Measurements from ENCODE around the gene CHMP1A.
"Not testable (repeated sequence)": the region's sequence is repeated elsewhere in the genome, so short reads cannot be mapped to it uniquely, and the experiment has no call there.

The CHMP1A gene

DNA sequence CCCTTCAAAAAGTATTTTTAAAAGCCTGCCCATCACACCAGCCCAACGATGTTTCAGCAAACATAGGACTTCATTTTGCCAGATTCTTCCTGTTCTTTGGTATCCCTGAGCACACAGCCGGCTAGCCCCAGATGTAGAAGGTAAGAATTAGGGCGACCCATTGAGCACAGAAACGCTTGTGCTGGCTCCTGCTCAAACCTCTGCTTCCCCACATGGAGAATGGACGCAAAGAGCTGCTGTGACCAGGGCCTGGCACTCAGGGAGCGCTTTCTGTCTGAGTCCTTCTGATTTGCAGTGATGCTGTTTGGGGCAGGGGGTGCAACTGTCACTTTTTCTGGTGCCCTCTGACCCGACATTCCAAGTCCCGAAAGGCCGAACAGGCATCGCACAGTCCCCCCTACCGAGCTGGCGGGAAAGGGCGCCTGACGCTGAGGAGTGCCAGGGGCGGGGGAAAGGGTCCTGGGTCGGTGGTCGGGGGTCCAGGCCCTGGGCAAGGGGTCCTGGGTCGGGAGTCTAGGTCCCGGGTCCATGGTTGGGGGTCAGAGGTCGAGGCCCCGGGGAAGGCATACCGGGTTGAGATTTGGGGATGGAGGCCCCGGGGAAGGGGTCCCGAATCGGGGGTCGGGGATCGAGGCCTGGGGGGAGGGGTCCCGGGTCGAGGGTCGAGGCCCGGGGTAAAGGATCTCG lies 930 bp downstream of the CHMP1A start:
- DNase-seq, result no peak

- DNase-seq, result no peak
Observed at GRCh38 chr16:89655062-89655643, 2.4 kb downstream of the CHMP1A start.

DNA sequence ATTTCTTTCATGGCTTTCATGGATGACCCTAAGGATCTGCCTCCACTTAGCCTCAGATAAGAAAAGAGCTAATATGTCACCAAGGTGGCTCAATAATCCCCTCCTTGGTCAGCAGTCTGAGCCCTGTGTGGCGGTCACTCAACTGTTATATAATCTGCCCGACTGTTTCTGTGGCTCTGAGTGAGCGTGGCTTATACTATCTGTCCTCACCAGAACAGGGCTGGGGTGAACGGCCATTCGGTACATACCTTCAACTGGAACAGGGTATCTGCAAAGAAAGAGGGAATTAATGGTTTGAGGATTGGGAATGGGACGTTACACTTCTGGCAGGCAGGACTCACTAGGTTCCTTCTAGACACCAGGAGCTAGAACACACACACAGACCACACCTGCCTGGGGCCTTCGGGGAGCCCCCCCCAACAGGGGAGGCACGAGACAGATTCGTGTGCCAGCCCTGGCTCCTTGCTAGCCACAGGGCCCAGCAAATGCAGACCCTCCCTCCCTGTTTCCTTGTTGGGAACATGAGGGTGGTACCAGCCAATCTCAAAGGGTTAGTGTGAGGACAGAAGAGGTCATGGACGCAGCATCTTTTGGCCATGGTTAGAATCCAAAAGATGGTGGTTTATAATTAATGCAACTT lies 3.7 kb downstream of the CHMP1A start:
- no peak for DNase-seq

DNA sequence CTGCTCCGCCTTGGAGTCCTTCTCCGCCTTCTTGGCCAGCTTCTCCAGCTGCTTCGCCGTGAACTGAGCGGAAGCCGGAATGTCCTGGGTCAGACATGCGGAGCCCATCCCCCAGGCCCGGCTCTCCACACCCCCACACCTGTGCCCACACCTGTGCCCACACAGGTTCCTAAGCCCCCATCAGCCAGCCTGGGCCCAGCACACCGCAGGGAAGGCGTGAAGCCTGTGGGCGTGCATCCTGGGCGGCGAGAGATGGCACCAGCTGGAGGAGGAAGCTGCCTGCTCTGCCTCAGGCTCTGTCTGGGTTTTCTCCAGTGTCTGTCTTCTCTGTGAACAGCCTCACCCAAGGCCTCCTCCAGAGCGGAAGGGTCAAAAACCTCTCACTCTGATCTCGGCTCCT lies 5.9 kb downstream of the CHMP1A start:
- DNase-seq, result no peak

GRCh38 chr16:89646906-89647305 lies 10.6 kb downstream of the CHMP1A start:
- no peak for DNase-seq

DNA sequence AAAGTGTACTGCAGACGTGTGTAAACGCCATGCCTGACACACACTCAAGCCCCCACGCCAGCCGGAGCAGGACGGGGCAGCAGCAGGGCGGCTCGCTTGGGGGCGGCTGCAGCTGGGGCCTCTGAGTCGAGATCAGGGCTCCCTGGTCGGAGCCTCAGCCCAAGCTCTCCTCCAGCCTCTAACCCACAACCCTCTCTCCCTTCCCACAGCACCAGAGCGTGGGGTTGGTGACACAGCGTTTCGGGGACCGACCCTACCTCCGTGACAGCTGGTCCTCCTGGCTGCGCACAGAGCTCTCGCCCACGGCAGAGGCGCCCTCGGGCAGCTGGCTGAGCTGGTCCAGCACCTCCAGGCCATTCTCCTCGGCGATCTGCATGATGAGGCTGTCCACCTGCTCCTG lies 11.2 kb downstream of the CHMP1A start:
- no peak for DNase-seq

DNA sequence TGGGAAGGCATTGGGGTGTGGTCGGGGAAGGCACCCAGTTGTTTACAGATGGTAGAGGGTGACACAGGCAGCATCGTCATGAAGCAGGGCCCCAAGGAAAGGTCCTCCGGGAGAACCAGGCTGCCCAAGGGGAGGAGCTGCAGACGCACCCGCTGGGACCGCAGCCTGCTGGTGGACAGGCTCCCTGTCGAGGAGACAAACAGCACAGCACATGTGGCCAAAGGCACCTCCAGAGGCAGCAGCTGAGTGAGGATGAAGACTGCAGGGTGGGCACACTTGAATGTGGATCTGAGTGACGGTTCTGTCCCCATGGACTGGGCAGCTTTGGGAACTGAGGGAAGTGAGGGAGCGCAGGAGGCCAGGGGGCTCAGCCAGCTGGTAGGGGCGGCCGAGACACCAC lies 12.4 kb downstream of the CHMP1A start:
- no peak for DNase-seq

DNA sequence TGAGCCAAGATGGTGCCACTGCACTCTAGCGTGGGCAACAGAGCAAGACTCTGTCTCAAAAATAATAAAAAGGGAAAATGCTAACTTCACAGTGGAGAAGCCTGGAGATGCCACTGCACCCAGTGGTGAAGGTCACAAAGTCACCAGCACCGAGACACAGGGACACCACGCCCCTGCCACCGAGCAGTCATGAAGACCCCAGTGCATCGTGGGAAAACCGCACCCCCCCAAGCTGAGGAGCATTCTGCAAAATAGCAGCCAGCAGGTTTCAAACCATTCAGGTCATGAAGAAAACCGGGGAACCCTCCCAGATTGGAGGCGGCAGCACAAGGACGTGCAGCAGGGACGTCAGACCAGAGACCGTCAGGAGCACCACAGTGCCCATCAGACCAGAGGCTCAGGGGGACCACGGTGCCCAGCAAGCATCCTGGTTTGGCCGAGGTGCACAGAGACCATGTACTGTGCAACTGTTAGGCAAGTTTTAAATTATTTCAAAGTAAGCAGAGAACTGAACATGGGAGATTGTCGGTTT lies 13.7 kb downstream of the CHMP1A start:
- DNase-seq, result no peak

DNA sequence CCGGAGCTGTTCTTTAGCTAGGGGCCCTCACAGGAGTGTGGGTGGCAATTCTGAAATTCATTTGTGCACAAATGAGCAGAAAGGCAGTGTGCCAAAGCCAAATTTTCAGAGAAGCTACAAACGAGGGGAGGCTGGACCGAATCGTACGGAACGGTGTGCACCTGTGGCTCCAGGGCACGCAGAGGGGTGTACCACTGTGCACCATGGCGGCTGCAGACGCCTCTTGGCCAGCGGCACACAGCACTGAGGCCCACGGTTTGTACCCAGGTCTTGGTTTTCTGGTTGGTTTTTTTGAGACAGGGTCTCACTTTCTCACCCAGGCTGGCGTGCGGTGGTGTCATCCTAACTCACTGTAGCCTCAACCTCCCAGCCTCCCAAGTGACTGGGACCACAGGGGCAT lies 14.9 kb downstream of the CHMP1A start:
- no peak for DNase-seq

DNA sequence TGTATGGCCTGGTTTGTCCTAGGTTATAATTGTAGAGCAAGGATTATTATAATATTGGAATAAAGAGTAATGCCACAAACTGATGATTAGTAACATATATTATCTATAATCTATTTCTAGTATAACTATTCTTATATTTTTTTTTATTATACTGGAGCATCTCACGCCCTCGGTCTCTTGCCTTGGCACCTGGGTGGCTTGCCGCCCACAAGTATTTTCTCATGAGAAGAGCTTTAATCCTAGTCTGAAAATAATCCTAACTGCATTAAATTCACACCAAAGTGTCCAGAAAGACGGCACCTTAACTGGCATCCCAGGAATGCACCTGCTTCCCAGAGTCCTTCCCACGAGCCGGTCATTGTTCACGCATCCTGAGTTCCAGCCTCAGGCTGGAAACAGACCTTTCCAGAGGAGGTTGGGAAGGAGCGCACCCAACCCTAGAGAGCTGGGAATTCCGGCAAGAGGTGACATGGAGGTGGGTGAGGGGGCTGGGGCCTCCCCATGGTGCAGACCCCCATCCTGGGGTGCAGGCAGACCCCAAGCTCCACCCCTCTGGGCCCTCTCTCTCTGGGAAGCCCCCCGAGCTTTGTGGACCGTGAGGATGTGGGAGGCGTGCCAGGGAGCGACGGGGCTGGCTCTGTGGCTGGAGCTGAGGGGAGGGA lies 15.9 kb downstream of the CHMP1A start:
- DNase-seq, result no peak

DNA sequence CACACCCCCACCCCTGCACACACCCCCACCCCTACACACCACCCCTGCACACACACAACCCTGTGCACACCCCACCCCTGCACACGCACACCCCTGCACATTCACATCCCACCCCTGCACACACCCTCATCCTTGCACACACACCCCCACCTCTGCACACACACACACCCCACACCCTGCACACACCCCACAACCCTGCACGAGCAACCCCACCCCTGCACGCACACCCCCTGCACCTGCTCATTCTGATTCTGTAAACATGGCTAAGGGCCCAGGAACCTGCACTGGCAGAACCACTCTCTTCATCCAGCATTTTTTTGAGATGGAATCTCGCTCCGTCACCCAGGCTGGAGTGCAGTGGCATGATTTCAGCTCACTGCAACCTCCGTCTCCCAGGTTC lies 18.1 kb downstream of the CHMP1A start:
- no peak for DNase-seq

DNA sequence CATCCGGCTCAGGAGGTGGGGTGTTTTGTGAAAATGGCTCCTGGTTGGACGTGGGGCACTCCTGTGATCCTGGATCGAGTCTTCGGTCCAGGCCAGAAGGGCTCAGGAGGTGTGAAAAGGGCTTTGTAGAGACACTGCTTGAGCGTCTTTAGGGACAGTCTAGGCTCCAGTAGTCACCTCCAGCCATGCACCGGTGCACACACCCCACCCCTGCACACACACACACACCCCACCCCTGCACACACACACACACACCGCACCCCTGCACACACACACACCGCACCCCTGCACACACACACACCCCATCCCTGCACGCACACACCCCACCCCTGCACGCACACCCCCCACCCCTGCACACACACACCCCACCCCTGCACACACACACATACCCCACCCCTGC lies 19.1 kb downstream of the CHMP1A start:
- no peak for DNase-seq

GRCh38 chr16:89637379-89637778 lies 20.1 kb downstream of the CHMP1A start:
- DNase-seq, result no peak

DNA sequence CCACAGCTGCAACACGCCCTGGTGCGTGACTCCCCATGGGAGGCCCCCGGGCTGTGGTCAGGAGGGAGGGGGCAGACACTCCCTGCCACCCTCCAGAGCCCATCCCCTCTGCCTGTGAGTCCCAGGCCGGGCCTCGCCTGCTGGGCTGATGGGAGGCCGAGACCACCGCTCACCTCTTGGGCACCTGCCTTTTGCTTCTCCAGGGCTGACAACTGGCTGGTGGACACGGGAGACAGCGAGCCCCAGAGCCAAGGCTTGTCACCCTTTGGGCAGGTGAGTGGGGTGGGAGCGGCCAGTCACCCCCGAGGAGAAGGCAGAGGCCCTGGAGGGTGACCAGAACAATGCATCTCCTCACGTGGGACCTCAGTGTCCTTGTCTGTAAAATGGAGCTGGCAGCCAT lies 20.8 kb downstream of the CHMP1A start:
- no peak for DNase-seq

DNA sequence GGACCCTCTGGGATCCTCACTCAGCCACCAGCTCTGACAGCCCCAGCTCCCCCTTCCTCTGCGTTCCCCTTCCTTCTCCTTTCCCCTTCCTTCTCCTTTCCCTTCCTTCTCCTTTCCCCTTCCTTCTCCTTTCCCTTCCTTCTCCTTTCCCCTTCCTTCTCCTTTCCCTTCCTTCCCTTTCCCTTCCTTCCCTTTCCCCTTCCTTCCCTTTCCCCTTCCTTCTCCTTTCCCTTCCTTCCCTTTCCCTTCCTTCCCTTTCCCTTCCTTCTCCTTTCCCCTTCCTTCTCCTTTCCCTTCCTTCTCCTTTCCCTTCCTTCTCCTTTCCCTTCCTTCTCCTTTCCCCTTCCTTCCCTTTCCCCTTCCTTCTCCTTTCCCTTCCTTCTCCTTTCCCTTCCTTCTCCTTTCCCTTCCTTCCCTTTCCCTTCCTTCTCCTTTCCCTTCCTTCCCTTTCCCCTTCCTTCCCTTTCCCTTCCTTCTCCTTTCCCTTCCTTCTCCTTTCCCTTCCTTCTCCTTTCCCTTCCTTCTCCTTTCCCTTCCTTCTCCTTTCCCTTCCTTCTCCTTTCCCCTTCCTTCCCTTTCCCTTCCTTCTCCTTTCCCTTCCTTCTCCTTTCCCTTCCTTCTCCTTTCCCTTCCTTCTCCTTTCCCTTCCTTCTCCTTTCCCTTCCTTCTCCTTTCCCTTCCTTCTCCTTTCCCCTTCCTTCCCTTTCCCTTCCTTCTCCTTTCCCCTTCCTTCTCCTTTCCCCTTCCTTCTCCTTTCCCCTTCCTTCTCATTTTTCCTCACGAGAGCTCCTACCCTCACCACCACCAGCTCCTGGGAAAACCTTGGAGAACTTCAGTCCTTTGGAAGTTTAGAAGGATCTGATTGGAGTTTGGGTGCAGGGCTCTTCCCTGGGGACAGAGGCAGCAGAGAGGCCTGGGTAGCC lies 22.8 kb downstream of the CHMP1A start:
- not testable (repeated sequence) for DNase-seq

DNA sequence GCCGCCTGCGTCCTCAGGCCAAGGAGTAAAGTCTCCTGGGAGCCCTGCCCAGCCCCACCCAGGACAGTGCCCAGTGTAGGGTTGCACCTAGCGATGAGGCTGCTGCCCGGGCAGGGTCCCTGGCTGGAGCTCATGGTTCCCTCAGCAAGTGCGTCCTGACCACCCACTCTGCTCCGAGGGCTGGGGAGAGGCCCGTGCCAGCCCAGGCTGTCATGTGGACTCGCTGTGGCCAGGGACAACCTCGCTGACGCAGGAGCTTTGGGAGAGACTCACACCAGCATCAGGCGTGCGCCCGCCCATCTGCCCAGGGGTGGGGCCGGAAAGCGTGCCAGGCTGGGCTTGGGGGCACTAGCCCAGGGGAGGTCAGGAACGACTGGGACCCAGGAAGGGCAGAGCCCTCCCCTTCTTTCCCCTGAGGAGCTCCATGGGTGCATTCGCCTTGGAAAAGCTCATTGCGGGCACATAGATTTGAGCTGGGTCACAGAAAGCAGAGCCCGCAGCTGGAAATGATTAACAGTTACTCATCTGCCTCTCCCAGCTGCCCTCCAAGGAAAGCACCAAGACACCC lies 24.4 kb downstream of the CHMP1A start:
- DNase-seq, result no peak

GRCh38 chr16:89629827-89630610 lies 27.5 kb downstream of the CHMP1A start:
- no peak for DNase-seq

DNA sequence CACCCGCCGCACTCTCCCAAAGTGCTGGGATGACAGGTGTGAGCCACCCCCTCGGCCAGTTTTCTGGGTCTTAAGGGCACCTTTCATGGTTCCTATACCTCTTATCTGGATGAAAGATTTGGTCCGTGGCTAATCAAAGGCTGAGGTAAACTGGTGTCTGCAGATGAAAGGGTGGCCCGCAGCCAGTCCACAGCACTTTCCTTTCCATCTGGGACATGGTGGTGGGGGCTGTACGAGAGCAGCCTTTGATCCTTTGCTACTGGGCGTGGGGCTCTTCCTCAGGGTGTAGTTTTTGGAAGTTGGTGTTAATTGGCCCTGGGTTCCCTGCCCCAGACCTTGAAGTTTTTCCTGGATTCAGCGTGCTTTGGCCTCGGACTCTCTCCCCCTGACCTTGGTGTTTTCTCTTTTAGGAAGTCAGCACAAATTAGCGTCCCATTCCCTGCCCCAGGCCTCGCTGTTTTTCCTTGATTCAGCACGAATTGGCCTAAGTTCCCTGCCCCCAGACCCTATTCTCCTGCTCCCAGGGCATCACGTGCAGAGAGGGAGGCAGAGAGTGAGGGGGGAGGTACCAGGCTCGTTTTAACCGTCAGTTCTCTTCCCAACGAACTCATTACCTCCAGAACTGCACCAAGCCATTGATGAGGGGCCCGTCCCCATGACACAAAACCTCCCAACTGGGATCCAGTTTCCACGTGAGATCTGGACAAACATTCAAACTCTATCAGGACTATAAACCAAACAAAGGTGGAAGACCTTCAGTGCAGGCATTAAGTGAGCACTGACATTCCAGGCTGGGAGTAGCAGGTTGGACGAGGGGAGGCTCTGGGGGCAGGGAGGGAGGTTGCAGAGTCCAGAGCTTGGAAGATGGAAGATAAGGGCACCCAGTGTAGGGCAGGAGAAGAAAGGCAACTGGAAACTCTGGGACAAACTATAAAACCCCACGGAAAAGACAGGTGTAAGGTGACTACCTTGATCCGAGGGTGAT lies 32.4 kb downstream of the CHMP1A start:
- no peak for DNase-seq

DNA sequence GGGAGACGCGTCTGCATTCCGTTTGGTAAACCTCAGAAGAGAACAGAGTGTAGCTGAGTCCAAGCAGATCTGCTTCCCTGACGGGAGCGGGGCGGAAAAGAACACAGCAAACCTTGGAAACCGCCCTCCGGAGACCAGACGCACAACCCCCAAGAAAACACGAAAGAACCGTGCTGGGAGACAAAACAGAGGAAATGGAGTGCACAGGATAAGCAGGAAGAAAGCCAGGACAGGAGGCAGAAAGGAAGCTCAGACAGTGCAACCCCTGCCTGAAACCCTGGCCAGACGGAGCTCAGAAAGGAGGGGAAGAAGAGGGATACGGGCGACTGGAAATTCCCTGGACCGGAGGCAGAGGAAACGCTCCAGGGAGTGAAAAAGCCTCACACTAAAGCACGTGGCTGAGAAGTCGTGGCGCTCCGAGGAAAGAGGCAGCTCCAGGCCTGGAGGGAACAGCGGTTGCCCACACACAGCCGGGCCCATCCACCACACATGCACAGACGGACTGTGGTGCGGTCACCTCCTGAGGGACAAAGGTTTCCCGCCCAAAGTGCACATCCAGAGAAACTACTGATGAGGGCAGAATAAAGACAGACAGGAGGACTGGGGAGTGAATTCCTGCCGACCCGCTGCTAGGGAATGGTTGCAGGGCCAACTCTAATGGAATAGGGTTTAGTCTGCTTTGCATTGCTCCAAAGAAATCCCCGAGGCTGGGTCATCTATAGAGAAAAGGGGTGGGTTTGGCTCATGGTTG lies 33.8 kb downstream of the CHMP1A start:
- DNase-seq, result no peak
